ENCODE results near the gene GPR62.

GPR62 gene

DNA sequence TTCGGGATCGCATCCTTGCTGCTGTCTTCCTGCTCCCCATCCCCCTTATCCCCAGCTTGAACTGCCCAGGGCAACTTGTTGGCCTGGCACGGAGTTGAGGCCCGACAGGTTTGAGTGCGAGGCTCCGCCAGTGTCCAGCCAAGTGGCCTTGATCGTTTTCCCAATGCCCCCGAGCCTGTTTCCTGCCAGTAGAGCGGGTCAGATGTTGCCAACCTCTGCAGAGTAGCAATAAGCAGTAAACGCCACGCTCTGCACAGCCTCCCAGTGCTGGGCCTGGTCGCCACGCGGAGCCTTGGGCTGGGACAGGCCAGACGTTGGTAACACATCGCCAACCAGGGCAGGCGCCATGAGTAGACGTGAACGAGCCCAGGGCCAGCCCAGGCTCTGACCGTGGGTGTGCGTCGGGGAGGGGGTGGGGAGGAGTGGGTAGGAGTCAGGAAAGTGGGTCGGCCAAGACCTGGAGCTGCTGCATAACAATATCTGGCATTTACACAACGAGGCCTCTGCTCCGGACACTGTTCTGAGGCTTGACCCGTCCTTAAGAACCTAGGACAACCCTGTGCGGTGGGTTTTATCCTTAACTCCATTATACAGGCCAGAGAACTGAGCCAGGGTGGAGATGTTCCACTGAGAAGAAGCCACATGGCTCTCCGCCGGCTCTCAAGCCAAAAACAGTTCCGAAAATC is 19.2 kb downstream of the GPR62 start:
- in situ Hi-C loops (cut with MboI; ENCODE audit: low sequenced_read_pairs, unreplicated experiment), result no loop called here
- no peak for DNase-seq (ENCODE audit: low spot score)
- TF ChIP-seq, protein P1, sequence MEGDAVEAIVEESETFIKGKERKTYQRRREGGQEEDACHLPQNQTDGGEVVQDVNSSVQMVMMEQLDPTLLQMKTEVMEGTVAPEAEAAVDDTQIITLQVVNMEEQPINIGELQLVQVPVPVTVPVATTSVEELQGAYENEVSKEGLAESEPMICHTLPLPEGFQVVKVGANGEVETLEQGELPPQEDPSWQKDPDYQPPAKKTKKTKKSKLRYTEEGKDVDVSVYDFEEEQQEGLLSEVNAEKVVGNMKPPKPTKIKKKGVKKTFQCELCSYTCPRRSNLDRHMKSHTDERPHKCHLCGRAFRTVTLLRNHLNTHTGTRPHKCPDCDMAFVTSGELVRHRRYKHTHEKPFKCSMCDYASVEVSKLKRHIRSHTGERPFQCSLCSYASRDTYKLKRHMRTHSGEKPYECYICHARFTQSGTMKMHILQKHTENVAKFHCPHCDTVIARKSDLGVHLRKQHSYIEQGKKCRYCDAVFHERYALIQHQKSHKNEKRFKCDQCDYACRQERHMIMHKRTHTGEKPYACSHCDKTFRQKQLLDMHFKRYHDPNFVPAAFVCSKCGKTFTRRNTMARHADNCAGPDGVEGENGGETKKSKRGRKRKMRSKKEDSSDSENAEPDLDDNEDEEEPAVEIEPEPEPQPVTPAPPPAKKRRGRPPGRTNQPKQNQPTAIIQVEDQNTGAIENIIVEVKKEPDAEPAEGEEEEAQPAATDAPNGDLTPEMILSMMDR (IDR thresholded peaks at IDR 0.05; ENCODE audit: borderline replicate concordance, control extremely low read depth, extremely low read depth, insufficient read depth, missing control alignments), result no peak

DNA sequence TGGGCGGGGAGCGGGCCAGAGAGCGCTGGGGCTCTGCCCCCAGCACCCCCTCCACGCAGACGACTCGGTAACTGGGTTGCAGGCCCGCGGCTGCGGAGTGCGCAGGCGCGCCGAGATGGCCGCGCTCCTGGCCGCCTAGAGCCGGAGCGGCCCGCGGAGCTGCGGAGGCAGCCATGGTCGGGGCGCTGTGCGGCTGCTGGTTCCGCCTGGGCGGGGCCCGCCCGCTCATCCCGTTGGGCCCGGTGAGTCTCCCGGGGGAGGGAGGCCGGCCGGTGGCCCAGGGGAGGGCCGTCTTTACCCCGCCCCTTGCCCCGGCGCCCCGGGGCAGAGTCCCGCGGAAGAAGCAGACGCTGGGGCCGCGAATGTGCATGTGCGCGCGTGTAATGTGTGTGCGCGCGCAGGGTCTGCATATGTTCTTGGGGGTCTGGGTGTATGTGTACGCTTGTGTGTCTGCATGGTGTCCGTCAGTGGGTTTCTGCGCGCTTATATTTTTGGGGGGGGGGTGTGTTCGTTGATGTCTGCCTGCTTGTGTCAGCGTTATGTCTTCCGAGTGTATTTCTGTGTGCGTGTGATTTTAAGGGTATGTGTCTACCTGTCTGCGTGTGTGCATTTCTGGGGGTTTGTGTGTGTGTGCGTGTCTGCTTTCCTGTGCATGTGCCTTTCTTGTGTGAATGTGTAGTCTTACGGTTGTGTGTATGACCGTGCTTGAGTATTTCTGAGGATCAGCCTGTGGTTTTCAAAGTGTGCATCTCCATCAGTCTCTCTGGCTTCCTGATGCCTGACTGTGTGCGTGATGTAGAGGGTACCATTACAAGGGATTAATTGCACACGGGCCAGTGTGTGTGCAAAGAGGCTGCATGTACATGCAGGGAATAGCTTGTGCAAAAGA is 20.0 kb downstream of the GPR62 start, which contains the start of gene ABHD14A:
ABHD14A (plus strand) TSS at position 102 of the 889 bp plus-strand sequence; CDS start at position 174, 72 bp downstream.
- TF ChIP-seq, protein P1 (IDR thresholded peaks at IDR 0.05; ENCODE audit: borderline replicate concordance, control extremely low read depth, extremely low read depth, insufficient read depth, missing control alignments), result no peak
- peak; percentile 92 for DNase-seq (ENCODE audit: low spot score)
- in situ Hi-C loops (cut with MboI; ENCODE audit: low sequenced_read_pairs, unreplicated experiment), result no loop called here

DNA sequence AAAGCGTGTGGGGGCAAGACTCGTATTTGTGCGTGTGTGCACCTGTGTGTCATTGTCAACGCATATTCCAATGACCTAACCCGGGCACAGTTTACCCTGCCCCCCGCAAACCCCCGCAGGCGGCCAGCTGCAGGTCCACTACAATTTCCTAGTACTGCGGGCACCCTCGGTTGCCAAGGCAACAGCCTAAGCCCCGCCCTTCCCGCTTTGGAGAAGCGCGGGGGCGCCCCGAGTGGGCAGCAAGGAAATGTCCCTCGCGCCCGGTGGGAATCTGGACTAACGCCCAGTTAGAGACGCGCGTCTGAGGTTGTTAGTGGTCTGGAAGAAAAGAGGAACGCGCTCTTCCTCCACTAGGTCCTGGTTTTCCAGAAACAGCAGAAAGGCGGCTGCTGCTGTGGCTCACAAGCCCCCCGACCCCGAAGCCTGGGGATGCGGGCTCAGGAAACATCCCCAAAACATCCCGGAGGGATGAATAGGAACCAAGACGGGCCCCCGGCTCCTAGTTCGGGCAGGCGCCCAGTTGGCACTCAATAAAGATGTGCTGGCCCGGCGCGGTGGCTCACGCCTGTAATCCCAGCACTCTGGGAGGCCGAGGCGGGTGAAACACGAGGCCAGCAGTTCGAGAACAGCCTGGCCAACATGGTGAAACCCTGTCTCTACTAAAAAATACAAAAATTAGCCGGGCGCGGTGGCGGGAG is 20.8 kb downstream of the GPR62 start:
- in situ Hi-C loops (cut with MboI; ENCODE audit: low sequenced_read_pairs, unreplicated experiment), result no loop called here
- TF ChIP-seq, protein P1 (IDR thresholded peaks at IDR 0.05; ENCODE audit: borderline replicate concordance, control extremely low read depth, extremely low read depth, insufficient read depth, missing control alignments), result no peak
- DNase-seq (ENCODE audit: low spot score), result peak; percentile 62

DNA sequence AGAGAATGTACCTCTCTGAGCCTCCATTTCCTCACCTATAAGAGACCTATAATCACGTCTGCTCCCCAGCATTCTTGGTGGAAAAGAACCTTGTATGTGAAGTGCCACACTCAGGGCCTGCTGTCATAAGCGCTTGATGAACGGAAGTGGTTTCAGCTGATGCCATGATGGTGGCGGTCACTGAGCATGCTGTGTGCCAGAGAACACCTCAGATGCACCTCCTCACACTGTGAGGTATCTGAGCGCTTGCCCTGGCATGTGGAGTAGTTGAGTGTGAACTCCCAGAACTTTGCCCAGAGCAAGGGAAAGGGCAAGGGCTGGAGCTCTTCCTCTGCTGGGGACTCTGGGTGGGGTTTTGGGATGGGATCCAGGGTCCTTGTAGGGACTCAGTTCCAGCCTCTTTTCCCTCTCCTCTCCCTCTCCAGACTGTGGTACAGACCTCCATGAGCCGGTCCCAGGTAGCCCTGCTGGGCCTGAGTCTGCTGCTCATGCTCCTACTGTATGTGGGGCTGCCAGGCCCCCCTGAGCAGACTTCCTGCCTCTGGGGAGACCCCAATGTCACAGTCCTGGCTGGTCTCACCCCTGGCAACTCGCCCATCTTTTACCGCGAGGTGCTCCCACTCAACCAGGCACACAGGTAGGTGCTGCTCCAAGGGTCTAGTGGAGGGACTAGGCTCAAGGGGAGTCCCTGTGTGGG is 22.4 kb downstream of the GPR62 start:
- in situ Hi-C loops (cut with MboI; ENCODE audit: low sequenced_read_pairs, unreplicated experiment), result no loop called here
- DNase-seq (ENCODE audit: low spot score), result no peak
- TF ChIP-seq, protein P1 (IDR thresholded peaks at IDR 0.05; ENCODE audit: borderline replicate concordance, control extremely low read depth, extremely low read depth, insufficient read depth, missing control alignments), result no peak

DNA sequence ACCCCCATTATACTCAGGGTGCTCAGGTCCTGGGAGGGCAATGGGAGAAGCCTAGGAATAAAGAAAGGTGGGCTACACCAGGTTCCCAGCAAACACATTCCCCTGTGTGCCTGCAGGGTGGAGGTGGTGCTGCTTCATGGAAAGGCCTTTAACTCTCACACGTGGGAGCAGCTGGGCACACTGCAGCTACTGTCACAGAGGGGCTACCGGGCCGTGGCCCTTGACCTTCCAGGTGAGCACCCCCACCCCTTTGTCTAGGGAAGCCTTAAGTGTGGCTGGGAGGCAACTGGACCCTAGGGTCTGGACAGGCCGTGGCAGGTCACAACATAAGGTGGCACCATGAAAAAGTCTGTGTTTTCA is 22.9 kb downstream of the GPR62 start:
- in situ Hi-C loops (cut with MboI; ENCODE audit: low sequenced_read_pairs, unreplicated experiment), result no loop called here
- TF ChIP-seq, protein P1 (IDR thresholded peaks at IDR 0.05; ENCODE audit: borderline replicate concordance, control extremely low read depth, extremely low read depth, insufficient read depth, missing control alignments), result no peak
- DNase-seq (ENCODE audit: low spot score), result no peak

DNA sequence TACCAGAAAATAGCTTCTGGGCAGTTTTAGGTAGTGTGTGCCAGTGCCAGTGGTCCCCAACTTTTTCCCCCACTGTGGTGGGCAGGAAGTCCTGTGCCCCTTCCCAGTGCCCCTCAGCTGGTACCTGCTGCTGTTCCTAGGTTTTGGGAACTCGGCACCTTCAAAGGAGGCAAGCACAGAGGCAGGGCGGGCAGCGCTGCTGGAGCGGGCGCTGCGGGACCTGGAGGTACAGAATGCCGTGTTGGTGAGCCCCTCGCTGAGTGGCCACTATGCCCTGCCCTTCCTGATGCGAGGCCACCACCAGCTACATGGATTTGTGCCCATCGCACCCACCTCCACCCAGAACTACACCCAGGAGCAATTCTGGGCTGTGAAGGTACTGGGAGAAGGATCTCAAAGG is 25.1 kb downstream of the GPR62 start:
- DNase-seq (ENCODE audit: low spot score), result no peak
- TF ChIP-seq, protein P1 (IDR thresholded peaks at IDR 0.05; ENCODE audit: borderline replicate concordance, control extremely low read depth, extremely low read depth, insufficient read depth, missing control alignments), result no peak
- in situ Hi-C loops (cut with MboI; ENCODE audit: low sequenced_read_pairs, unreplicated experiment), result no loop called here
